Testis (tissue), 2 donors: ENCODE measurements around the gene LIPN.

Source experiments
- POLR2A ChIP-seq: fragments of 450-650 bp; IDR thresholded peaks from one replicate; pipeline ENCODE4 v1.6.1; 2017; ENCODE audit warnings: antibody characterized with exemption, mild to moderate bottlenecking, moderate library complexity
- TF ChIP-seq, protein P1 (sequence below), 3 experiments: fragments of 450-650 bp in 2 of 3; fragments of 200-600 bp in 1 of 3; sonication (generic) in 1 of 3; IDR thresholded peaks; one replicate each; pipeline ENCODE4 v1.5.1; 2016 to 2019; ENCODE audit warnings: antibody characterized with exemption in 3 of 3, mild to moderate bottlenecking in 2 of 3, moderate library complexity in 1 of 3

GRCh38 chr10:88756660-88757059, 3.2 kb upstream of the LIPN start:
- TF ChIP-seq, protein P1, sequence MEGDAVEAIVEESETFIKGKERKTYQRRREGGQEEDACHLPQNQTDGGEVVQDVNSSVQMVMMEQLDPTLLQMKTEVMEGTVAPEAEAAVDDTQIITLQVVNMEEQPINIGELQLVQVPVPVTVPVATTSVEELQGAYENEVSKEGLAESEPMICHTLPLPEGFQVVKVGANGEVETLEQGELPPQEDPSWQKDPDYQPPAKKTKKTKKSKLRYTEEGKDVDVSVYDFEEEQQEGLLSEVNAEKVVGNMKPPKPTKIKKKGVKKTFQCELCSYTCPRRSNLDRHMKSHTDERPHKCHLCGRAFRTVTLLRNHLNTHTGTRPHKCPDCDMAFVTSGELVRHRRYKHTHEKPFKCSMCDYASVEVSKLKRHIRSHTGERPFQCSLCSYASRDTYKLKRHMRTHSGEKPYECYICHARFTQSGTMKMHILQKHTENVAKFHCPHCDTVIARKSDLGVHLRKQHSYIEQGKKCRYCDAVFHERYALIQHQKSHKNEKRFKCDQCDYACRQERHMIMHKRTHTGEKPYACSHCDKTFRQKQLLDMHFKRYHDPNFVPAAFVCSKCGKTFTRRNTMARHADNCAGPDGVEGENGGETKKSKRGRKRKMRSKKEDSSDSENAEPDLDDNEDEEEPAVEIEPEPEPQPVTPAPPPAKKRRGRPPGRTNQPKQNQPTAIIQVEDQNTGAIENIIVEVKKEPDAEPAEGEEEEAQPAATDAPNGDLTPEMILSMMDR (IDR thresholded peaks at IDR 0.05), result no peak
- no peak for TF ChIP-seq POLR2A
